ENCODE measurements around the gene GPR27. TPM values are rescaled to one million over a fixed set of nuclear protein-coding genes. Genes with fewer than 3 reads are reported as not detected.

Gene GPR27
- total and polyA plus RNA-seq, 2 experiments from 2014 or later = 7.8 to 11.8 TPM

DNA sequence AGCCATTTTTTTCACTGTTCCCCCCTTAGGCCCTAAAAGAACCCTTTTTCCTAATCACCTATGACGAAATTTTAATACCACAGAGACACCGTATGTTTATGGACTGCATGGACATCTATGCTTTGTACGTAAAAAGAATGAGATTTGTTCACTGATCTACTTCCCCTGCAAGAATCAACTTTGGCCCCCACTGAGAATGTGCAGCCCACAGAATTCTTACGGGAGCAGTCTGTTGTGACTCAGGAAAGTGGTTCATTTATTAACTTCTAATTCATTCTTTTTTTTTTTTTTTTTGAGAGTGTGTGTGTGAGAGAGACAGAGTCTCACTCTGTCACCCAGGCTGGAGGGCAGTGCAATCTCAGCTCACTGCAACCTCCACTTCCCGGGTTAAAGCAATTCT is 46.1 kb upstream of the GPR27 start:
- H3K27ac ChIP-seq (ENCODE audit: low read depth) = no peak overlapping the region
- H3K79me2 ChIP-seq (replicated peaks; ENCODE audit: insufficient read depth) = no peaks in the 10 kb centered on the region
- no peaks in the 10 kb centered on the region for H3K9me3 Mint-ChIP-seq
- H3K27me3 ChIP-seq (ENCODE audit: insufficient read depth) = no peaks in the 10 kb centered on the region
- H3K4me3 ChIP-seq = no peak overlapping the region
- no peaks in the 10 kb centered on the region for H3K9me2 ChIP-seq (ENCODE audit: insufficient read depth)
- no peak overlapping the region for H3K4me2 ChIP-seq
- no peaks in the 10 kb centered on the region for H3K36me3 ChIP-seq (ENCODE audit: insufficient read depth)
- ATAC-seq (no peak), DNase-seq (ENCODE audit: low spot score) (no peak)
- no peak overlapping the region for H3K27ac Mint-ChIP-seq
- peaks cover 8% of the 10 kb centered on the region for H3K4me1 Mint-ChIP-seq
- no peaks in the 10 kb centered on the region for H3F3A ChIP-seq (replicated peaks; ENCODE audit: low read depth)
- no peaks in the 10 kb centered on the region for H4K20me1 ChIP-seq (replicated peaks; ENCODE audit: insufficient read depth)
- H3K4me3 Mint-ChIP-seq = no peak overlapping the region
- H3K36me3 Mint-ChIP-seq (ENCODE audit: low read depth) = no peaks in the 10 kb centered on the region
- no peak overlapping the region for H2AFZ ChIP-seq
- H3K27me3 Mint-ChIP-seq (ENCODE audit: insufficient read depth, low read depth, poor library complexity) = peaks cover 1% of the 10 kb centered on the region
- TF ChIP-seq ZNF331 (CRISPR knock-in tag; IDR thresholded peaks at IDR 0.05; ENCODE audit: low read depth) = no peak
- TF ChIP-seq, protein P1, sequence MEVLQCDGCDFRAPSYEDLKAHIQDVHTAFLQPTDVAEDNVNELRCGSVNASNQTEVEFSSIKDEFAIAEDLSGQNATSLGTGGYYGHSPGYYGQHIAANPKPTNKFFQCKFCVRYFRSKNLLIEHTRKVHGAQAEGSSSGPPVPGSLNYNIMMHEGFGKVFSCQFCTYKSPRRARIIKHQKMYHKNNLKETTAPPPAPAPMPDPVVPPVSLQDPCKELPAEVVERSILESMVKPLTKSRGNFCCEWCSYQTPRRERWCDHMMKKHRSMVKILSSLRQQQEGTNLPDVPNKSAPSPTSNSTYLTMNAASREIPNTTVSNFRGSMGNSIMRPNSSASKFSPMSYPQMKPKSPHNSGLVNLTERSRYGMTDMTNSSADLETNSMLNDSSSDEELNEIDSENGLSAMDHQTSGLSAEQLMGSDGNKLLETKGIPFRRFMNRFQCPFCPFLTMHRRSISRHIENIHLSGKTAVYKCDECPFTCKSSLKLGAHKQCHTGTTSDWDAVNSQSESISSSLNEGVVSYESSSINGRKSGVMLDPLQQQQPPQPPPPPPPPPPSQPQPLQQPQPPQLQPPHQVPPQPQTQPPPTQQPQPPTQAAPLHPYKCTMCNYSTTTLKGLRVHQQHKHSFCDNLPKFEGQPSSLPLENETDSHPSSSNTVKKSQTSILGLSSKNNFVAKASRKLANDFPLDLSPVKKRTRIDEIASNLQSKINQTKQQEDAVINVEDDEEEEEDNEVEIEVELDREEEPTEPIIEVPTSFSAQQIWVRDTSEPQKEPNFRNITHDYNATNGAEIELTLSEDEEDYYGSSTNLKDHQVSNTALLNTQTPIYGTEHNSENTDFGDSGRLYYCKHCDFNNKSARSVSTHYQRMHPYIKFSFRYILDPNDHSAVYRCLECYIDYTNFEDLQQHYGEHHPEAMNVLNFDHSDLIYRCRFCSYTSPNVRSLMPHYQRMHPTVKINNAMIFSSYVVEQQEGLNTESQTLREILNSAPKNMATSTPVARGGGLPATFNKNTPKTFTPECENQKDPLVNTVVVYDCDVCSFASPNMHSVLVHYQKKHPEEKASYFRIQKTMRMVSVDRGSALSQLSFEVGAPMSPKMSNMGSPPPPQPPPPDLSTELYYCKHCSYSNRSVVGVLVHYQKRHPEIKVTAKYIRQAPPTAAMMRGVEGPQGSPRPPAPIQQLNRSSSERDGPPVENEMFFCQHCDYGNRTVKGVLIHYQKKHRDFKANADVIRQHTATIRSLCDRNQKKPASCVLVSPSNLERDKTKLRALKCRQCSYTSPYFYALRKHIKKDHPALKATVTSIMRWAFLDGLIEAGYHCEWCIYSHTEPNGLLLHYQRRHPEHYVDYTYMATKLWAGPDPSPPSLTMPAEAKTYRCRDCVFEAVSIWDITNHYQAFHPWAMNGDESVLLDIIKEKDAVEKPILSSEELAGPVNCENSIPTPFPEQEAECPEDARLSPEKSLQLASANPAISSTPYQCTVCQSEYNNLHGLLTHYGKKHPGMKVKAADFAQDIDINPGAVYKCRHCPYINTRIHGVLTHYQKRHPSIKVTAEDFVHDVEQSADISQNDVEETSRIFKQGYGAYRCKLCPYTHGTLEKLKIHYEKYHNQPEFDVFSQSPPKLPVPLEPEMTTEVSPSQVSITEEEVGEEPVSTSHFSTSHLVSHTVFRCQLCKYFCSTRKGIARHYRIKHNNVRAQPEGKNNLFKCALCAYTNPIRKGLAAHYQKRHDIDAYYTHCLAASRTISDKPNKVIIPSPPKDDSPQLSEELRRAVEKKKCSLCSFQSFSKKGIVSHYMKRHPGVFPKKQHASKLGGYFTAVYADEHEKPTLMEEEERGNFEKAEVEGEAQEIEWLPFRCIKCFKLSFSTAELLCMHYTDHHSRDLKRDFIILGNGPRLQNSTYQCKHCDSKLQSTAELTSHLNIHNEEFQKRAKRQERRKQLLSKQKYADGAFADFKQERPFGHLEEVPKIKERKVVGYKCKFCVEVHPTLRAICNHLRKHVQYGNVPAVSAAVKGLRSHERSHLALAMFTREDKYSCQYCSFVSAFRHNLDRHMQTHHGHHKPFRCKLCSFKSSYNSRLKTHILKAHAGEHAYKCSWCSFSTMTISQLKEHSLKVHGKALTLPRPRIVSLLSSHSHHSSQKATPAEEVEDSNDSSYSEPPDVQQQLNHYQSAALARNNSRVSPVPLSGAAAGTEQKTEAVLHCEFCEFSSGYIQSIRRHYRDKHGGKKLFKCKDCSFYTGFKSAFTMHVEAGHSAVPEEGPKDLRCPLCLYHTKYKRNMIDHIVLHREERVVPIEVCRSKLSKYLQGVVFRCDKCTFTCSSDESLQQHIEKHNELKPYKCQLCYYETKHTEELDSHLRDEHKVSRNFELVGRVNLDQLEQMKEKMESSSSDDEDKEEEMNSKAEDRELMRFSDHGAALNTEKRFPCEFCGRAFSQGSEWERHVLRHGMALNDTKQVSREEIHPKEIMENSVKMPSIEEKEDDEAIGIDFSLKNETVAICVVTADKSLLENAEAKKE (CRISPR knock-in tag; IDR thresholded peaks at IDR 0.05) = no peak
- no peak for TF ChIP-seq NANOG (IDR thresholded peaks at IDR 0.05; ENCODE audit: borderline replicate concordance)
- TF ChIP-seq, protein P2, sequence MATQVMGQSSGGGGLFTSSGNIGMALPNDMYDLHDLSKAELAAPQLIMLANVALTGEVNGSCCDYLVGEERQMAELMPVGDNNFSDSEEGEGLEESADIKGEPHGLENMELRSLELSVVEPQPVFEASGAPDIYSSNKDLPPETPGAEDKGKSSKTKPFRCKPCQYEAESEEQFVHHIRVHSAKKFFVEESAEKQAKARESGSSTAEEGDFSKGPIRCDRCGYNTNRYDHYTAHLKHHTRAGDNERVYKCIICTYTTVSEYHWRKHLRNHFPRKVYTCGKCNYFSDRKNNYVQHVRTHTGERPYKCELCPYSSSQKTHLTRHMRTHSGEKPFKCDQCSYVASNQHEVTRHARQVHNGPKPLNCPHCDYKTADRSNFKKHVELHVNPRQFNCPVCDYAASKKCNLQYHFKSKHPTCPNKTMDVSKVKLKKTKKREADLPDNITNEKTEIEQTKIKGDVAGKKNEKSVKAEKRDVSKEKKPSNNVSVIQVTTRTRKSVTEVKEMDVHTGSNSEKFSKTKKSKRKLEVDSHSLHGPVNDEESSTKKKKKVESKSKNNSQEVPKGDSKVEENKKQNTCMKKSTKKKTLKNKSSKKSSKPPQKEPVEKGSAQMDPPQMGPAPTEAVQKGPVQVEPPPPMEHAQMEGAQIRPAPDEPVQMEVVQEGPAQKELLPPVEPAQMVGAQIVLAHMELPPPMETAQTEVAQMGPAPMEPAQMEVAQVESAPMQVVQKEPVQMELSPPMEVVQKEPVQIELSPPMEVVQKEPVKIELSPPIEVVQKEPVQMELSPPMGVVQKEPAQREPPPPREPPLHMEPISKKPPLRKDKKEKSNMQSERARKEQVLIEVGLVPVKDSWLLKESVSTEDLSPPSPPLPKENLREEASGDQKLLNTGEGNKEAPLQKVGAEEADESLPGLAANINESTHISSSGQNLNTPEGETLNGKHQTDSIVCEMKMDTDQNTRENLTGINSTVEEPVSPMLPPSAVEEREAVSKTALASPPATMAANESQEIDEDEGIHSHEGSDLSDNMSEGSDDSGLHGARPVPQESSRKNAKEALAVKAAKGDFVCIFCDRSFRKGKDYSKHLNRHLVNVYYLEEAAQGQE (IDR thresholded peaks at IDR 0.05; ENCODE audit: unreplicated experiment) = no peak
- TF ChIP-seq POLR2AphosphoS5 (IDR thresholded peaks at IDR 0.05; ENCODE audit: low read depth) = no peak
- no peak for TF ChIP-seq ZNF114 (CRISPR knock-in tag; IDR thresholded peaks at IDR 0.05)
- no peak for TF ChIP-seq CREB1 (CRISPR knock-in tag; IDR thresholded peaks at IDR 0.05; ENCODE audit: low read depth)
- TF ChIP-seq, protein P3, sequence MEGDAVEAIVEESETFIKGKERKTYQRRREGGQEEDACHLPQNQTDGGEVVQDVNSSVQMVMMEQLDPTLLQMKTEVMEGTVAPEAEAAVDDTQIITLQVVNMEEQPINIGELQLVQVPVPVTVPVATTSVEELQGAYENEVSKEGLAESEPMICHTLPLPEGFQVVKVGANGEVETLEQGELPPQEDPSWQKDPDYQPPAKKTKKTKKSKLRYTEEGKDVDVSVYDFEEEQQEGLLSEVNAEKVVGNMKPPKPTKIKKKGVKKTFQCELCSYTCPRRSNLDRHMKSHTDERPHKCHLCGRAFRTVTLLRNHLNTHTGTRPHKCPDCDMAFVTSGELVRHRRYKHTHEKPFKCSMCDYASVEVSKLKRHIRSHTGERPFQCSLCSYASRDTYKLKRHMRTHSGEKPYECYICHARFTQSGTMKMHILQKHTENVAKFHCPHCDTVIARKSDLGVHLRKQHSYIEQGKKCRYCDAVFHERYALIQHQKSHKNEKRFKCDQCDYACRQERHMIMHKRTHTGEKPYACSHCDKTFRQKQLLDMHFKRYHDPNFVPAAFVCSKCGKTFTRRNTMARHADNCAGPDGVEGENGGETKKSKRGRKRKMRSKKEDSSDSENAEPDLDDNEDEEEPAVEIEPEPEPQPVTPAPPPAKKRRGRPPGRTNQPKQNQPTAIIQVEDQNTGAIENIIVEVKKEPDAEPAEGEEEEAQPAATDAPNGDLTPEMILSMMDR (conservative IDR thresholded peaks at IDR 0.05; ENCODE audit: low read depth in 2 of 2) = no peak
- no peak for TF ChIP-seq EZH2 (IDR thresholded peaks at IDR 0.05; ENCODE audit: low read depth, unreplicated experiment)
- TF ChIP-seq EZH2phosphoT487 (IDR thresholded peaks at IDR 0.05; ENCODE audit: unreplicated experiment) = no peak
- no peak for TF ChIP-seq STAT1 (IDR thresholded peaks at IDR 0.05; ENCODE audit: unreplicated experiment)
- TF ChIP-seq JUNB (IDR thresholded peaks at IDR 0.05; ENCODE audit: unreplicated experiment) = no peak
- TF ChIP-seq, protein P4, sequence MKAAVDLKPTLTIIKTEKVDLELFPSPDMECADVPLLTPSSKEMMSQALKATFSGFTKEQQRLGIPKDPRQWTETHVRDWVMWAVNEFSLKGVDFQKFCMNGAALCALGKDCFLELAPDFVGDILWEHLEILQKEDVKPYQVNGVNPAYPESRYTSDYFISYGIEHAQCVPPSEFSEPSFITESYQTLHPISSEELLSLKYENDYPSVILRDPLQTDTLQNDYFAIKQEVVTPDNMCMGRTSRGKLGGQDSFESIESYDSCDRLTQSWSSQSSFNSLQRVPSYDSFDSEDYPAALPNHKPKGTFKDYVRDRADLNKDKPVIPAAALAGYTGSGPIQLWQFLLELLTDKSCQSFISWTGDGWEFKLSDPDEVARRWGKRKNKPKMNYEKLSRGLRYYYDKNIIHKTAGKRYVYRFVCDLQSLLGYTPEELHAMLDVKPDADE (IDR thresholded peaks at IDR 0.05) = no peak
- no peaks in the 10 kb centered on the region for H3K4me1 ChIP-seq (ENCODE audit: insufficient read depth)
